Measurements from ENCODE around the gene ZBED6.
A peak's percentile ranks its signal among the peaks of the same experiment; 100 is the strongest.

ZBED6 gene

DNA sequence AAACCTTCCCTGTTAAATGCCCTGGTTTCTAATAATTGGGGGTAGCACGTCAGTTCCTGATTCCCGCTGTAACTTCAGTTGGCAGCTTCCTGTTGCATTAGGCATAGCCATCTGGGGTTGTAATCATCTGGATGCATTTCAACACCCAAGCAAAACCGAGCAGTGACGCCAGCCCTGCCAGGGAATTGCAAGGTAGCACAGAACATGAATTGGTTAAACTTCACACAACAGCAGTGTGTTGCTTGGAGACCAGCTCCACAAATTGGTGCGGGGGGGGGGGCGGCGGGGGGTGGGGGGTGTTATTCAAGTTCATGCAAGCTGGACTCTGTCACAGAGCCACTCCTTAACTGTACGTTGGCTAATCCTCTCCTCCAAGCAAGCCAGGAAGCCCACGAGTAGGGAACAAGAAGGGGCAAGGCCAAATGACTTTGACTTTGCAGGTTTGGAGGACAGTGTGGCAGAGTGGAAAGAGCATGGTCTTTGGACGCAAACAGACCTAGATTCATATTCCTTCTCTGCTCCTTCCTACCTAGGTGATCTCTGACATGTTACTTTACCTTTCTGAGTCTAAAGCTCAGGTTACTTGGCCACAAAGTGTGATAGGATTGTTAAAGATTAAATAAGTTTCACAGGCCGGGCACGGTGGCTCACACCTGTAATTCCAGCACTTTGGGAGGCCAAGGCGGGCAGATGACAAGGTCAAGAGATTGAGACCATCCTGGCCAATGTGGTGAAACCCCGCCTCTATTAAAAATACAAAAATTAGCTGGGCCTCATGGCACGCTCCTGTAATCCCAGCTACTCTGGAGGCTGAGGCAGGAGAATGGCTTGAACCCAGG is 25.7 kb upstream of the ZBED6 start:
- TF ChIP-seq ZNF70 (CRISPR knock-in tag; IDR thresholded peaks at IDR 0.05), result no peak
- TF ChIP-seq, protein P1, sequence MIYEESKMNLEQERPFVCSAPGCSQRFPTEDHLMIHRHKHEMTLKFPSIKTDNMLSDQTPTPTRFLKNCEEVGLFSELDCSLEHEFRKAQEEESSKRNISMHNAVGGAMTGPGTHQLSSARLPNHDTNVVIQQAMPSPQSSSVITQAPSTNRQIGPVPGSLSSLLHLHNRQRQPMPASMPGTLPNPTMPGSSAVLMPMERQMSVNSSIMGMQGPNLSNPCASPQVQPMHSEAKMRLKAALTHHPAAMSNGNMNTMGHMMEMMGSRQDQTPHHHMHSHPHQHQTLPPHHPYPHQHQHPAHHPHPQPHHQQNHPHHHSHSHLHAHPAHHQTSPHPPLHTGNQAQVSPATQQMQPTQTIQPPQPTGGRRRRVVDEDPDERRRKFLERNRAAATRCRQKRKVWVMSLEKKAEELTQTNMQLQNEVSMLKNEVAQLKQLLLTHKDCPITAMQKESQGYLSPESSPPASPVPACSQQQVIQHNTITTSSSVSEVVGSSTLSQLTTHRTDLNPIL (CRISPR knock-in tag; IDR thresholded peaks at IDR 0.05; ENCODE audit: low read depth), result no peak
- TF ChIP-seq, protein P2, sequence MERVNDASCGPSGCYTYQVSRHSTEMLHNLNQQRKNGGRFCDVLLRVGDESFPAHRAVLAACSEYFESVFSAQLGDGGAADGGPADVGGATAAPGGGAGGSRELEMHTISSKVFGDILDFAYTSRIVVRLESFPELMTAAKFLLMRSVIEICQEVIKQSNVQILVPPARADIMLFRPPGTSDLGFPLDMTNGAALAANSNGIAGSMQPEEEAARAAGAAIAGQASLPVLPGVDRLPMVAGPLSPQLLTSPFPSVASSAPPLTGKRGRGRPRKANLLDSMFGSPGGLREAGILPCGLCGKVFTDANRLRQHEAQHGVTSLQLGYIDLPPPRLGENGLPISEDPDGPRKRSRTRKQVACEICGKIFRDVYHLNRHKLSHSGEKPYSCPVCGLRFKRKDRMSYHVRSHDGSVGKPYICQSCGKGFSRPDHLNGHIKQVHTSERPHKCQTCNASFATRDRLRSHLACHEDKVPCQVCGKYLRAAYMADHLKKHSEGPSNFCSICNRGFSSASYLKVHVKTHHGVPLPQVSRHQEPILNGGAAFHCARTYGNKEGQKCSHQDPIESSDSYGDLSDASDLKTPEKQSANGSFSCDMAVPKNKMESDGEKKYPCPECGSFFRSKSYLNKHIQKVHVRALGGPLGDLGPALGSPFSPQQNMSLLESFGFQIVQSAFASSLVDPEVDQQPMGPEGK (CRISPR knock-in tag; IDR thresholded peaks at IDR 0.05; ENCODE audit: borderline replicate concordance), result no peak
- TF ChIP-seq ZFP30 (CRISPR knock-in tag; IDR thresholded peaks at IDR 0.05), result no peak
- no peak for TF ChIP-seq ZFP3 (CRISPR knock-in tag; IDR thresholded peaks at IDR 0.05)
- TF ChIP-seq ZNF565 (CRISPR knock-in tag; conservative IDR thresholded peaks at IDR 0.05; ENCODE audit: low read depth), result no peak
- no peak for TF ChIP-seq GLIS3 (CRISPR knock-in tag; IDR thresholded peaks at IDR 0.05)
- TF ChIP-seq ZNF8 (CRISPR knock-in tag; IDR thresholded peaks at IDR 0.05), result no peak
- TF ChIP-seq ISL1 (CRISPR knock-in tag; IDR thresholded peaks at IDR 0.05), result no peak
- TF ChIP-seq ARNTL (CRISPR knock-in tag; IDR thresholded peaks at IDR 0.05; ENCODE audit: borderline replicate concordance, low read depth), result no peak
- no peak for TF ChIP-seq OSR1 (CRISPR knock-in tag; IDR thresholded peaks at IDR 0.05)
- TF ChIP-seq, protein P3, sequence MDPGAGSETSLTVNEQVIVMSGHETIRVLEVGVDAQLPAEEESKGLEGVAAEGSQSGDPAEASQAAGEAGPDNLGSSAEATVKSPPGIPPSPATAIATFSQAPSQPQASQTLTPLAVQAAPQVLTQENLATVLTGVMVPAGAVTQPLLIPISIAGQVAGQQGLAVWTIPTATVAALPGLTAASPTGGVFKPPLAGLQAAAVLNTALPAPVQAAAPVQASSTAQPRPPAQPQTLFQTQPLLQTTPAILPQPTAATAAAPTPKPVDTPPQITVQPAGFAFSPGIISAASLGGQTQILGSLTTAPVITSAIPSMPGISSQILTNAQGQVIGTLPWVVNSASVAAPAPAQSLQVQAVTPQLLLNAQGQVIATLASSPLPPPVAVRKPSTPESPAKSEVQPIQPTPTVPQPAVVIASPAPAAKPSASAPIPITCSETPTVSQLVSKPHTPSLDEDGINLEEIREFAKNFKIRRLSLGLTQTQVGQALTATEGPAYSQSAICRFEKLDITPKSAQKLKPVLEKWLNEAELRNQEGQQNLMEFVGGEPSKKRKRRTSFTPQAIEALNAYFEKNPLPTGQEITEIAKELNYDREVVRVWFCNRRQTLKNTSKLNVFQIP (CRISPR knock-in tag; IDR thresholded peaks at IDR 0.05; ENCODE audit: borderline replicate concordance, low read depth), result no peak
- TF ChIP-seq, protein P4, sequence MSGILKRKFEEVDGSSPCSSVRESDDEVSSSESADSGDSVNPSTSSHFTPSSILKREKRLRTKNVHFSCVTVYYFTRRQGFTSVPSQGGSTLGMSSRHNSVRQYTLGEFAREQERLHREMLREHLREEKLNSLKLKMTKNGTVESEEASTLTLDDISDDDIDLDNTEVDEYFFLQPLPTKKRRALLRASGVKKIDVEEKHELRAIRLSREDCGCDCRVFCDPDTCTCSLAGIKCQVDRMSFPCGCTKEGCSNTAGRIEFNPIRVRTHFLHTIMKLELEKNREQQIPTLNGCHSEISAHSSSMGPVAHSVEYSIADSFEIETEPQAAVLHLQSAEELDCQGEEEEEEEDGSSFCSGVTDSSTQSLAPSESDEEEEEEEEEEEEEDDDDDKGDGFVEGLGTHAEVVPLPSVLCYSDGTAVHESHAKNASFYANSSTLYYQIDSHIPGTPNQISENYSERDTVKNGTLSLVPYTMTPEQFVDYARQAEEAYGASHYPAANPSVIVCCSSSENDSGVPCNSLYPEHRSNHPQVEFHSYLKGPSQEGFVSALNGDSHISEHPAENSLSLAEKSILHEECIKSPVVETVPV (CRISPR knock-in tag; IDR thresholded peaks at IDR 0.05), result no peak
- ATAC-seq, result peak; percentile 88

DNA sequence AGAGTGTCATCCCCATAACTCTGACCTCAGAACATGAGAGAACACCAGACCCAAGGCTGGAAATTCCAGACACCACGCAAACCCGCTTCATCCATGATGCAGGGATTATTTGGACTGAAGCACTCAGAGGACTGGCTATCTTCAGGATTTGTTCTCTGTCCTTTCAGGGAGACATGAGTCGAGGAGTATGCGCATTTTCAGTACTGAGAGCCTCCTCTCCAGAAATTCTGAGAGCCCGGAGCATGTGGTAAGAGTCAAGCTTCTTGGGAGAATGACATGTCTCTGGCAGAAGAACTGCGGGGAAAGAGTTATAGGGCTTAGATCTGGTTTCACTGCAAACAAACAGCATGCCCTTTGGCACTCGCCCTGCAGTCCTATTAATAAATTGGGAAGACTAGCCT is 23.5 kb upstream of the ZBED6 start:
- TF ChIP-seq, protein P4 (CRISPR knock-in tag; IDR thresholded peaks at IDR 0.05), result no peak
- no peak for TF ChIP-seq BACH2 (CRISPR knock-in tag; IDR thresholded peaks at IDR 0.05; ENCODE audit: borderline replicate concordance)
- TF ChIP-seq, protein P2 (CRISPR knock-in tag; IDR thresholded peaks at IDR 0.05; ENCODE audit: borderline replicate concordance), result no peak
- no peak for TF ChIP-seq ISL1 (CRISPR knock-in tag; IDR thresholded peaks at IDR 0.05)
- TF ChIP-seq TCF4 (CRISPR knock-in tag; IDR thresholded peaks at IDR 0.05; ENCODE audit: borderline replicate concordance), result no peak
- TF ChIP-seq, protein P1 (CRISPR knock-in tag; IDR thresholded peaks at IDR 0.05; ENCODE audit: low read depth), result no peak
- TF ChIP-seq, protein P5, sequence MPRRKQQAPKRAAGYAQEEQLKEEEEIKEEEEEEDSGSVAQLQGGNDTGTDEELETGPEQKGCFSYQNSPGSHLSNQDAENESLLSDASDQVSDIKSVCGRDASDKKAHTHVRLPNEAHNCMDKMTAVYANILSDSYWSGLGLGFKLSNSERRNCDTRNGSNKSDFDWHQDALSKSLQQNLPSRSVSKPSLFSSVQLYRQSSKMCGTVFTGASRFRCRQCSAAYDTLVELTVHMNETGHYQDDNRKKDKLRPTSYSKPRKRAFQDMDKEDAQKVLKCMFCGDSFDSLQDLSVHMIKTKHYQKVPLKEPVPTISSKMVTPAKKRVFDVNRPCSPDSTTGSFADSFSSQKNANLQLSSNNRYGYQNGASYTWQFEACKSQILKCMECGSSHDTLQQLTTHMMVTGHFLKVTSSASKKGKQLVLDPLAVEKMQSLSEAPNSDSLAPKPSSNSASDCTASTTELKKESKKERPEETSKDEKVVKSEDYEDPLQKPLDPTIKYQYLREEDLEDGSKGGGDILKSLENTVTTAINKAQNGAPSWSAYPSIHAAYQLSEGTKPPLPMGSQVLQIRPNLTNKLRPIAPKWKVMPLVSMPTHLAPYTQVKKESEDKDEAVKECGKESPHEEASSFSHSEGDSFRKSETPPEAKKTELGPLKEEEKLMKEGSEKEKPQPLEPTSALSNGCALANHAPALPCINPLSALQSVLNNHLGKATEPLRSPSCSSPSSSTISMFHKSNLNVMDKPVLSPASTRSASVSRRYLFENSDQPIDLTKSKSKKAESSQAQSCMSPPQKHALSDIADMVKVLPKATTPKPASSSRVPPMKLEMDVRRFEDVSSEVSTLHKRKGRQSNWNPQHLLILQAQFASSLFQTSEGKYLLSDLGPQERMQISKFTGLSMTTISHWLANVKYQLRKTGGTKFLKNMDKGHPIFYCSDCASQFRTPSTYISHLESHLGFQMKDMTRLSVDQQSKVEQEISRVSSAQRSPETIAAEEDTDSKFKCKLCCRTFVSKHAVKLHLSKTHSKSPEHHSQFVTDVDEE (CRISPR knock-in tag; IDR thresholded peaks at IDR 0.05), result no peak
- TF ChIP-seq PPARA (CRISPR knock-in tag; IDR thresholded peaks at IDR 0.05; ENCODE audit: borderline replicate concordance), result no peak
- TF ChIP-seq RARB (CRISPR knock-in tag; IDR thresholded peaks at IDR 0.05), result no peak
- TF ChIP-seq OSR1 (CRISPR knock-in tag; IDR thresholded peaks at IDR 0.05), result no peak
- no peak for TF ChIP-seq GLIS3 (CRISPR knock-in tag; IDR thresholded peaks at IDR 0.05)
- TF ChIP-seq TOX (CRISPR knock-in tag; IDR thresholded peaks at IDR 0.05; ENCODE audit: borderline replicate concordance), result no peak
- TF ChIP-seq ZFP3 (CRISPR knock-in tag; IDR thresholded peaks at IDR 0.05), result no peak
- TF ChIP-seq ZFP30 (CRISPR knock-in tag; IDR thresholded peaks at IDR 0.05), result no peak
- TF ChIP-seq, protein P3 (CRISPR knock-in tag; IDR thresholded peaks at IDR 0.05; ENCODE audit: borderline replicate concordance, low read depth), result no peak
- no peak for TF ChIP-seq ZNF565 (CRISPR knock-in tag; conservative IDR thresholded peaks at IDR 0.05; ENCODE audit: low read depth)
- no peak for TF ChIP-seq ARNTL (CRISPR knock-in tag; IDR thresholded peaks at IDR 0.05; ENCODE audit: borderline replicate concordance, low read depth)
- ATAC-seq, result no peak
